Tibial artery (tissue), 4 donors: Measurements from ENCODE around the gene SNX21.
"Not testable (repeated sequence)": the region's sequence is repeated elsewhere in the genome, so short reads cannot be mapped to it uniquely, and the experiment has no call there.

Source experiments
- DNase-seq, 2 donors: peaks; one replicate each; pipeline ENCODE4 v3.0.0-alpha.2; 2019
- H3K27ac ChIP-seq, 2 donors: fragments of 200-600 bp; sonication (generic) in 1 of 2; 1 replicate in 1 of 2; 2 replicates in 1 of 2; pipeline ENCODE4 v1.5.1; 2018 to 2019; ENCODE audit warnings: mild to moderate bottlenecking in 1 of 2
- H3K27me3 ChIP-seq, 2 donors: fragments of 200-600 bp; sonication (generic) in 1 of 2; one replicate each; pipeline versions ENCODE4 v1.5.1 to v1.6.0; 2016 to 2019
- H3K36me3 ChIP-seq, 3 donors: fragments of 200-600 bp; sonication (generic) in 2 of 3; one replicate each; pipeline ENCODE4 v1.5.1; 2016 to 2019; ENCODE audit warnings: mild to moderate bottlenecking in 2 of 3
- H3K4me1 ChIP-seq, 4 donors: fragments of 200-600 bp; sonication (generic) in 2 of 4; 1 replicate in 3 of 4; 2 replicates in 1 of 4; pipeline ENCODE4 v1.5.1; 2016 to 2019
- H3K4me3 ChIP-seq, 2 donors: fragments of 200-600 bp; sonication (generic) in 1 of 2; 1 replicate in 1 of 2; 2 replicates in 1 of 2; pipeline ENCODE4 v1.5.1; 2018 to 2019; ENCODE audit warnings: mild to moderate bottlenecking in 2 of 2
- H3K9me3 ChIP-seq, 3 donors: fragments of 200-600 bp; sonication (generic) in 1 of 3; one replicate each; pipeline ENCODE4 v1.5.1; 2016 to 2019
- intact Hi-C: fragments of 100-400 bp; cut with DNase I; formaldehyde crosslinking; loops from one replicate; pipeline ENCODE4 v1.15.0; 2023; ENCODE audit warnings: low total_unique reads
- TF ChIP-seq, protein P1 (sequence below), 2 experiments: fragments of 200-600 bp in 1 of 2; fragments of 450-650 bp in 1 of 2; IDR thresholded peaks; one replicate each; pipeline ENCODE4 v1.5.1; 2017 to 2019; ENCODE audit warnings: antibody characterized with exemption in 2 of 2, mild to moderate bottlenecking in 1 of 2, moderate library complexity in 1 of 2

Gene SNX21

DNA sequence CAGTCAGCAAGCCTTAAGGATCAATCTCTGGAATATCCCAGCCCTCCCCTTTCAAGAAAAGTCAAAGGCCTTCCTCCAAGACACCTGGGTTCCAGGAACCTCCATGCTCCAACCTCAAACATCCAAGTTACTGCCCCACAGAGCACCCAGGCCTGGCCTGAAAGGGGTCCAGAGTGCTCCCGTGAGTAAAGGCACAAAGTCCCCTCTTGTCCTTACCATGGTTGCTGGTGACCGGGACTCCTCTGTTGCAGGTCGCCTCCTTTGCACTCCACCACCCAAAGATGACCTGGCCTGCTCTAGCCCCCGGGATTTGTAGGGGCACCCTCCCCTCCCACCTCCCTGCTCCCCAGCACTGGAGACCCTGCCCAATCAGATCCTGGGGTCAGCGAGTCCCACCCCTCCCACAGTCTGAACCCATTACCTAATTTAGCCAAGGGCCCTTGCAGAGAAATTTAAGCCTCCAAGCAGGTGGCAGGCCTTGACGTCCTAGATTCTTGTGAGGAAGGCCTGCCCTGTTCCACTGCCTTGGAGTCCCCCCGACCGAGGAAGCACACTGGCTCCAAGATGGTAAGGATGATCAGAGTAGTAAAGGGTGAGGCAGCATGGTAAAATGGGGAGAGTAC is 6.5 kb upstream of the SNX21 start, which contains the start of gene TNNC2:
TSS of gene TNNC2 (minus strand) at position 283 of the 623 bp plus-strand sequence. CDS start at position 219, 64 bp downstream.
- intact Hi-C loops: loop anchor here (10.0 kb wide), 1 partner anchor 138 kb away; no protein-coding TSS in a partner anchor
- DNase-seq: no peak
- no peaks in the 10 kb centered on the region for H3K27me3 ChIP-seq
- H3K4me1 ChIP-seq: peaks cover 0 to 87% (median 51%) of the 10 kb centered on the region in 4 donors
- no peak within 1 kb of the TSS for H3K4me3 ChIP-seq
- no peaks in the 10 kb centered on the region for H3K36me3 ChIP-seq
- no peaks in the 10 kb centered on the region for H3K9me3 ChIP-seq
- peak within 1 kb of the TSS; percentile 87 to 97 for H3K27ac ChIP-seq
- TF ChIP-seq, protein P1, sequence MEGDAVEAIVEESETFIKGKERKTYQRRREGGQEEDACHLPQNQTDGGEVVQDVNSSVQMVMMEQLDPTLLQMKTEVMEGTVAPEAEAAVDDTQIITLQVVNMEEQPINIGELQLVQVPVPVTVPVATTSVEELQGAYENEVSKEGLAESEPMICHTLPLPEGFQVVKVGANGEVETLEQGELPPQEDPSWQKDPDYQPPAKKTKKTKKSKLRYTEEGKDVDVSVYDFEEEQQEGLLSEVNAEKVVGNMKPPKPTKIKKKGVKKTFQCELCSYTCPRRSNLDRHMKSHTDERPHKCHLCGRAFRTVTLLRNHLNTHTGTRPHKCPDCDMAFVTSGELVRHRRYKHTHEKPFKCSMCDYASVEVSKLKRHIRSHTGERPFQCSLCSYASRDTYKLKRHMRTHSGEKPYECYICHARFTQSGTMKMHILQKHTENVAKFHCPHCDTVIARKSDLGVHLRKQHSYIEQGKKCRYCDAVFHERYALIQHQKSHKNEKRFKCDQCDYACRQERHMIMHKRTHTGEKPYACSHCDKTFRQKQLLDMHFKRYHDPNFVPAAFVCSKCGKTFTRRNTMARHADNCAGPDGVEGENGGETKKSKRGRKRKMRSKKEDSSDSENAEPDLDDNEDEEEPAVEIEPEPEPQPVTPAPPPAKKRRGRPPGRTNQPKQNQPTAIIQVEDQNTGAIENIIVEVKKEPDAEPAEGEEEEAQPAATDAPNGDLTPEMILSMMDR (IDR thresholded peaks at IDR 0.05): no peak

DNA sequence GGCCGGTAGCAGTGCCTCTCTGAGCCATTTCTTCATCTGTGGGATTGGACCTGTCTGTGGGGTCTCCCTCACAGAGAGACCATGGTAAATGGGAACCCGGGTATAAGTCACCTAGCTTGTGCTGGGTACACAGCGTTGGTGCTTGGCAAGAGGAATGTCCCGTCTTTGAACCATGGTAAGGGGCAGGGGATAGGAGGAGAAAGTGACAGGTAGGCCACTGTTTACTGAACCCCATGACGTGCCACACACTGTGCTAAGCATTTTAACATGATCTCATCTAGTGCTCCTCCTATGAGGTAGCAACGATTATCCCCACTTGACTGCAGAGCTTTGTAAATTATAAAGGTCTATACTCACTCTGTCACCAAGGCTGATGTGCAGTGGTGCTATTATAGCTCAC is 5.9 kb upstream of the SNX21 start:
- intact Hi-C loops: loop anchor here (10.0 kb wide), 1 partner anchor 137 kb away; no protein-coding TSS in a partner anchor
- no peaks in the 10 kb centered on the region for H3K27me3 ChIP-seq
- no peaks in the 10 kb centered on the region for H3K9me3 ChIP-seq
- no peaks in the 10 kb centered on the region for H3K36me3 ChIP-seq
- H3K4me3 ChIP-seq: no peak overlapping the region
- TF ChIP-seq, protein P1 (IDR thresholded peaks at IDR 0.05): no peak
- no peak for DNase-seq
- peaks cover 0 to 87% (median 52%) of the 10 kb centered on the region in 4 donors for H3K4me1 ChIP-seq
- peak overlapping the region; percentile 87 to 97 for H3K27ac ChIP-seq

DNA sequence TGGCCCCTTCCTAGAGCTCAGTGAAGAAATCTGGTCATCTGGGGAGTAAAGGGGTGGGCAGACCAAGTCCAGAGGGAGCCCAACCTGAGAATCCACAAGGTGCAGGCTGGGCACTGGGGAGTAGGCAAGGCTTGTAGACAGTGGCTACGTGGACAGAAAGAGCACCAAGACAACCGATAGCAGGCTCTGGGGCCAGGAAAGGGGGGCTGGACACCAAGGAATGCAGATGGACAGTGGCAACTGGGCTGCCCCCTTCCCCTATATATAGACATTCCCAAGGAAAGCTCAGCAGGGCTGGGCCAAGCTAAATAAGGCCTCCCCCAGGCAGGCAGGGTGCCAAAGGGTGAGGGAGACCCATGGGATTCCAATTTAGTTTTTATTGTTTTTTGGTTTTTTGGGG is 5.0 kb upstream of the SNX21 start:
- no peaks in the 10 kb centered on the region for H3K27me3 ChIP-seq
- peaks cover 0 to 85% (median 51%) of the 10 kb centered on the region in 4 donors for H3K4me1 ChIP-seq
- TF ChIP-seq, protein P1 (IDR thresholded peaks at IDR 0.05): no peak
- H3K9me3 ChIP-seq: no peaks in the 10 kb centered on the region
- H3K36me3 ChIP-seq: no peaks in the 10 kb centered on the region
- H3K27ac ChIP-seq: peak overlapping the region; percentile 87 to 97
- intact Hi-C loops: loop anchor here (10.0 kb wide), 1 partner anchor 136 kb away; no protein-coding TSS in a partner anchor
- no peak overlapping the region for H3K4me3 ChIP-seq
- DNase-seq: peak; percentile 27 to 83

DNA sequence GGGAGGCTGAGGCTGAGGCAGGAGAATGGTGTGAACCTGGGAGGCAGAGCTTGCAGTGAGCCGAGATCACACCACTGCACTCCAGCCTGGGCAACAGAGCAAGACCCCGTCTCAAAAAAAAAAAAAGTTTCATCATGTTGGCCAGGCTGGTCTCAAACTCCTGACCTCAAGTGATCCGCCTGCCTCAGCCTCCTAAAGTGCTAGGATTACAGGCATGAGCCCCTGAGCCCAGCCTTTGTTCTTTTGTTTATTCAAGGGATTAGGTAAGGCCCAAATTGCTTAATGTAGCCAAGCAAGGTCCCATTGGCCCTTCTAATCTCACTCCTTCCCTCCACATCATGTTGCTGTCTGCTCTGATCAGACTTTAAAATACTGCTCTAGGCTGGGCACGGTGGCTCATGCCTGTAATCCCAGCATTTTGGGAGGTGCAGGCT is 3.9 kb upstream of the SNX21 start:
- Histone ChIP-seq H3K4me1 (peaks cover 0 to 77% (median 45%) of the 10 kb centered on the region in 4 donors), H3K27ac (peak overlapping the region; percentile 87 to 97)
- H3K27me3 ChIP-seq, H3K9me3 ChIP-seq, H3K36me3 ChIP-seq, H3K4me3 ChIP-seq, DNase-seq: not testable (repeated sequence)
- intact Hi-C loops: loop anchor here (10.0 kb wide), 1 partner anchor 135 kb away; no protein-coding TSS in a partner anchor

DNA sequence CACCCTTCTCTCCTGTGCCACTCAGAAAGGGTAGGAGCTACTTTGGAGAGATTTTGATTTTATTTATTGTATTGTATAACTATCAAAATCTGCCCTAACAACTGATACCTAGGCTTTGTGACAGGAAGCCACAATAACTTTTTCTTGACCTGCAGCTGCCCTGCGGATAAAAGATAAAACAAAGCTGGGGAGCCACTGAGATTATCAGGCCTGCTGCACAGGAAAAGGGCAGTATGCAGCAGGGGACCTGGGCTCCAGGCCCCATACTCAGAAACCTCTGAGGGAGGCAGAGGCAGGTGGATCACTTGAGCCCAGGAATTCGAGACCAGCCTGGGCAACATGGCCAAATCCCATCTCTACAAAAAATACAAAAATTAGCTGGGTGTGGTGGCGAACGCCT is 980 bp upstream of the SNX21 start:
- Histone ChIP-seq H3K27ac (peak overlapping the region; percentile 93 to 97), H3K9me3 (no peaks in the 10 kb centered on the region), H3K36me3 (peaks cover 0 to 7% (median 0%) of the 10 kb centered on the region in 3 donors), H3K4me3 (peak overlapping the region; percentile 72 to 83), H3K27me3 (no peaks in the 10 kb centered on the region), H3K4me1 (peaks cover 0 to 75% (median 43%) of the 10 kb centered on the region in 4 donors)
- intact Hi-C loops: no loop called here
- TF ChIP-seq, protein P1 (IDR thresholded peaks at IDR 0.05): no peak
- no peak for DNase-seq
